Eye (tissue), 1 donor: ENCODE measurements around the gene TMBIM1.

Experiments
- DNase-seq: peaks from one replicate; pipeline ENCODE4 v3.0.0-alpha.2; 2015

TMBIM1 gene

DNA sequence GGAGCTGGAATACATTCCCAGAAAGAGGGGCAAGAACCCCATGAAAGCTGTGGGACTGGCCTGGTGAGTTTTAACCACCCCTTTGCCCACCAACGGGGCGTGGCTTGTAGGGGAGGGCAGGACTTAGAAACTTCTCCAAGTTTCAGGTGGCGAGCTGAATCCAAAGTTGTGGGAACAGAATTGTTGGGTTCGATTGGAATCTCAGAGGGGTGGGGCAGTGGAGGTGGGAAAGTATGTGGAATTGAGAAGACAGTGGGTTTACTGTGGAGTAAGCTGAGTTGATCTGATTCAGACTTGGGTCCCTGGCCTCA lies 20.9 kb downstream of the TMBIM1 start:
- no peak for DNase-seq

DNA sequence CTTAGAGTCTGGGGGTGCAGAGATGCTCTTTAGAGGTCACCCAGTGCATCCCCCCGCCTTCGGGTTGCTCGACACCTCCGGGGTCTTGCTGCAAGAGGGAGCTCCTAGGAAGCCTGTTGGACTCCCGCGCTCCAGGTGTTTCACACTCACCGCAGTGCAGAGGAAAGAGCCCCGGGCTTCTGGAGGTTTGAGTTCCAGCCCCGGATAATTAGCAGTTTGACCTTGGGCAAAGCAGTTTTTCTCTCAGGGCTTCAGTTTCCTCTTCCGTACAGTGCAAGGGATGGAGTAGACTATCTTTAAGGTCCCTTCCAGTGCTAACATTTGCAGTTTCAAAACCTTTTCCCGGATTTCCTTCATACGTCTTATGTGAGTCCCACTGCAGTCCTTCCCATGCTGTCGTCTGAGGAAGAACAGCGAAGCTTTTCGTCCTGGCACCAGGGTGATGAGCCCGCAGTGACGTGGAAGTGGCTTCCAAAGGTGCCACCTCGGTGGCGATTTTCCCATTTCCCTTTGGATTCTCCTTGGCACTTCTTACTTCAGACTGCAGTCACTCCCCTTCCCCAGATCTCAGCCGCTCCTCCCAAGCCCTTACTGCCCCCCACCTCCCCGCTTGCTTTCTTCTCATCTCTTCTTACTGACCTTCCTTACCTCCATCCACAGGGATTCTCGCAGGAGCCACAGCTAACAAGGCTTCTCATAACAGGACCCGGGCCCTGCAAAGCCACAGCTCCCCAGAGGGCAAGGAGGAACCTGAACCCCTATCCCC lies 21.4 kb downstream of the TMBIM1 start:
- no peak for DNase-seq

DNA sequence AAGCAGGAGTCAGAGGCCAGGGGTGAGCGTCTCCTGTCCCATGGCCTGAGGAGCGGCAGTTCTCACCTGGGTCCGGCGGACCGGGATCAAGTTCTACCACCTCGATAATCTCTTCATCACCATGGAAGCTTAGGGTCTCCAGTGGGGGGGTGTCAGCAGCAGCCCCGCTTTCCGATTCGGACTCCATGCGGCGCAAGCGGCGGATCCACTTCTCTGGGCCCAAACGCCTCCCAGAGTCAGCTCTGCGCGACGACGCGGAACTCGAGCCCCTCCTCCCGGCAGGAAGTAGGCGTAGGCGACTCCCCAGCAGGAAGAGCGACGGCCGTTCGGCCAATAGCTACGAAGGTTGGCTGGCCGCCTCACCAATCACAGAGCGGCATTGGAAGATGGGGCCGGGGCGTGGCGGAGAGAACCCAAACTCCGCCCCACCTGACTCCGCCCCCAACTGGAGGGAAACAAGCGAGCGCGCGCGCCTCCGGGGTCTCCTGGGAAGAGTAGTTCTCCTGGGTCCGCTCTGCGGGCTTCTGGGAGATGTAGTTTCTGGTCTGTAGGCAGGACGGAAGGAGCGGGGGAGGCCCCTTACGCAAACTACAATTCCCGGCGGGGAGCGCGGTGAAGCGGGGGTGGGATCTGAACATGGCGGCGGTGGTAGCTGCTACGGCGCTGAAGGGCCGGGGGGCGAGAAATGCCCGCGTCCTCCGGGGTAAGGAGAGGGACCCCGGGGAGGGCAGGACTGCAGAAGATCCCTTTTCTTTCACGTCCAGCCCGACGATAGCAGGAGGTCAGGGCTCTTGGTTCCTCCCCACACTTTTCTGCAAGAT lies 22.2 kb downstream of the TMBIM1 start, which contains the start of the genes AAMP and PNKD:
AAMP (minus strand) TSS at position 238 of the 821 bp plus-strand sequence; CDS start at position 187, 51 bp downstream.
PNKD (plus strand) TSS at position 620 of the 821 bp plus-strand sequence; CDS start at position 637, 17 bp downstream.
- DNase-seq = peak; percentile 100

DNA sequence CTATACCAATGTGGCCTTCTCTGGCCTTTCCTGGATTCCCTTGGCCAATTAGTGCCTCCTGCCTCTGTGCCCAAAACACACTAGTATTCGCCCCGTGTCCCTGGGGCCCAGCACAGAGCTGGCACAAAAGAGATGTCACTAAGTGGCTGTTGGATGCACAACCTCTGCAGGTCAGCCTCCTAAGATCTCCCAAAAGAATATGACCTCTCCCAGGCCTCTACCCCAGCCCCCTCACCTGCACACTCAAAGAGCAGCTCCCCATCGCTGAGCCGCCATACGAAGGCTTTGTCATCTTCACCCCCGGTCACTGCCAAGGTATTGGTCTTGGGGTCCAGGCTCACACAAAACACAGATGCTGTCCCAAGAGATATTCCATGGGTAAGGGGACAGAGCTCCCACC lies 25.0 kb downstream of the TMBIM1 start:
- no peak for DNase-seq

DNA sequence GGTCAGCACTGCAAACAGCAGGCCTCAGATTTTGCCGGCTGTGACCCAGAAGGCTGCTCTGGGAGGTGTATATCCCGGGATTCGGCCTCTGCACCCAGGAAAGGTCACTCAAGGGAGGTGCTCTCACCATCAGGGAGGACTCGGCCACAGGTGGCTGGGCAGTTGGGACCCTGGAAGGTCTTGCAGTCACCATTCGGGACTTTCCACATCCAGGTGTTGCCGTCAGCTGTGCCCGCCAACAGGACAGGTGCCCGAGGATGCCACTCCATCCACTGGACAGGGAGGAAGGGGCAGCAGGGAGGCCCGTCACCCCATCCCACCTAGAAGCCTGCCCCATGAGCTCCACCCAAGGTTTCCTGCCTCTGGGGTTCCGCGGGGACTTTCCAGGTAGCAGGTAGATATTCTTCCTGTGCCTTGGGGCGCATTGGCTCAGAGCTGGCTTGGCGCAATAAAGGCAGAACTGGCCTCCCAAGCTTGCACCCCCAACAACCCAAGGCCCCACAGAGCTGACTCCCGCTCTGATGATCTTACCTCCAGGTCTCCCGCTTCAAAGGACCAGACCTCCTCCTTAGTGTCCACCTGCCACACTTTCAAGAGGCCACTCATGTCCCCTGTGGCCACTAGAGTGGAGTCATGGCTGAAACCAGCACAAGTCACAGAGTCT lies 25.9 kb downstream of the TMBIM1 start:
- no peak for DNase-seq

DNA sequence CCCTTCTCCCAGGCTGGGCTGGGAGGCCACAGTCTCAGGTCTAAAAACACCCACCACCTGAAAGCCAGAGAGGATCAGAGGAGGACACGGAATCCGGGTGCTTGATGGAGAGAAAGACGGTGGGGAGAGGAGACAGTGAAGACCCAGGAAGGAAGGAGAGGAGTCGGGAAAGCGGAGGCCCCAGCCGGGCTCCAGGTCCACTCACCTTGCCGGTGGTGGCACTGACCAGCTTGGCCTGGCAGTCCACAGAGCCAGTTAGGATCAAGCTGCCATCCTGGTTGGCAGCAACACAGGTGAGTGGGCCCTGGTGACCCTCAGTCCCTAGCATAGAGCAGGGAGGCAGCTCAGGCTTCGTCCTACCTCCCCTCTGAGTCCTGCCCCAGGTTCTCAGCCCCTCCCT lies 26.7 kb downstream of the TMBIM1 start:
- DNase-seq = no peak

DNA sequence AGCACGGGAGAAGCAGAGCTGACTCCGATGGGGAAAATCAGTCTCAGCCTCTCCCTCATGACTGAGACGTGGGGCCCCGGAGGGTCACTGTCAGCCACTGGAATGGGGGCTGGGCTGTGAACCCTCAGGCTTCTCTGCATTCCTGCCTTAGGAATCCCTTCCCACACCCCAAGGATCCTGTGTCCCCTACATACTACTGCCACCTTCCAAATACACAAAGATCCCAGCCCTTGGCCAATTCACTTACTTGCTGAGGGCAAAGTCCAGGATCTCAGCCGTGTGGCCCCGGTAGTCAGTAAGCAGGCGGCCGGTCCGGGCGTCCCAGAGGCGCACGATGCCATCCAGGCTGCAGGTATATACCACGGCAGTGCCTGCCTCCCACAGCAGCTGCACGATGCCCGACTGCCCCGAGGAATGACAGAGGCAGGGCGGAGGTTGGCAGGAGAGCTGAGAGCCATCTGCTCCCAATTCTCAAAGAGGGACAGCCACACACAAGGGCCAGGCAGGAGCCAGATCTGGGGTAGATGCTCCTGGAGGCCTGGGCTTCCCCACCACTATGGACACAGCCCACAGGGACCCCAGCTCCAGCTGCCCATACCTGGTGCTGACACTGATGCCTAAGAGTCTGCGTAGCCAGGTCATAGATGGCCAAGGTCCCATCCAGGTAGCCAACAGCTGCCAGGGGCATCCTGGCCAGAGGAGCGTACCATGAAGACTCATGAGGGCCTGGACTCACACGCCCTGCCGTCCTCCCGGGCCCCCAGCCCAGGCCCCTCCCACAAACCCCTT lies 27.3 kb downstream of the TMBIM1 start:
- DNase-seq = no peak

DNA sequence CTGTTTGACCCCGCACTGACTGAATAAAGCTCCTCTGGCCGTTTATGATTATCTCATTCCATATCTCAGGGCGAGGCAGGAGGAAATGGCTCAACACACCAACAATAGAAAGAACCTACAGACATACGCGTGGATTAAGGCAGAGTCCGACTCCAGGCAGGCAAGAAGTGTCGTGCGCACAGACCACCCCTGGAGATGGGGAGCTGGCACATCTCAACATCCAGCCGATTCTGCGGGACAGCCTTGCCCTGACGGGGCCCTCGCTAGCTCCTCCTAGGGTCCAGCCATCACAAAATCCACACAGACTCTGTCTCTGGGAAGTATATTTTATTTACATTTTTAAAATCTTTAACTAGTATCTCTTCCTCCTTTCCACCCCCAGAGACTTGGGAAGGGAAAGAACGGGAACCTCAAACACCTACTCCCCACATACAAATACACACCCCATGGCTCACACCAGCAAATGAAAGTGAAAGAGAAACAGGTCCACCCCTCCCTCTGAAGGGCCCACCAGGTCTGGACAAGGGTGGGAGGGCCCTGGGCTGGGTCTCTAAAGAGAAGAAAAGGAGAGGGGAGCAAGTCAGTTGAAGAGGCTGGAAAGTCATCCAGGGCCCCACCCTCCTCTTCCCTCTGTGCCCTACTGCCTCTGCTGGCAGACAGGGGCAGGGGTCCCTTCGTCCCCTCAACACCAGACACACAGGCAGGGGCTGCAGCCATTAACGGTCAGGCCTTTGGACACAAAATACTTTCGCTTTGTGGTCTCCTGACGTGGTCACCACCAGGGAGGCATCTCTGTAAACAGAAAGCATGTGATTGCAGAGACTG lies 28.3 kb downstream of the TMBIM1 start:
- no peak for DNase-seq

DNA sequence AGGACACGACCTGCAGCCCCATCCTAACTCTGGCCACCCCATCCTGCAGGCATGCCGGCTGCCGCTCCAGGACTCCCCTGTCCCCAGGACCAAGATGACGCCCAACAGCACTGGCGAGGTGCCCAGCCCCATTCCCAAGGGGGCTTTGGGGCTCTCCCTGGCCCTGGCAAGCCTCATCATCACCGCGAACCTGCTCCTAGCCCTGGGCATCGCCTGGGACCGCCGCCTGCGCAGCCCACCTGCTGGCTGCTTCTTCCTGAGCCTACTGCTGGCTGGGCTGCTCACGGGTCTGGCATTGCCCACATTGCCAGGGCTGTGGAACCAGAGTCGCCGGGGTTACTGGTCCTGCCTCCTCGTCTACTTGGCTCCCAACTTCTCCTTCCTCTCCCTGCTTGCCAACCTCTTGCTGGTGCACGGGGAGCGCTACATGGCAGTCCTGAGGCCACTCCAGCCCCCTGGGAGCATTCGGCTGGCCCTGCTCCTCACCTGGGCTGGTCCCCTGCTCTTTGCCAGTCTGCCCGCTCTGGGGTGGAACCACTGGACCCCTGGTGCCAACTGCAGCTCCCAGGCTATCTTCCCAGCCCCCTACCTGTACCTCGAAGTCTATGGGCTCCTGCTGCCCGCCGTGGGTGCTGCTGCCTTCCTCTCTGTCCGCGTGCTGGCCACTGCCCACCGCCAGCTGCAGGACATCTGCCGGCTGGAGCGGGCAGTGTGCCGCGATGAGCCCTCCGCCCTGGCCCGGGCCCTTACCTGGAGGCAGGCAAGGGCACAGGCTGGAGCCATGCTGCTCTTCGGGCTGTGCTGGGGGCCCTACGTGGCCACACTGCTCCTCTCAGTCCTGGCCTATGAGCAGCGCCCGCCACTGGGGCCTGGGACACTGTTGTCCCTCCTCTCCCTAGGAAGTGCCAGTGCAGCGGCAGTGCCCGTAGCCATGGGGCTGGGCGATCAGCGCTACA lies 29.4 kb downstream of the TMBIM1 start:
- DNase-seq = no peak

DNA sequence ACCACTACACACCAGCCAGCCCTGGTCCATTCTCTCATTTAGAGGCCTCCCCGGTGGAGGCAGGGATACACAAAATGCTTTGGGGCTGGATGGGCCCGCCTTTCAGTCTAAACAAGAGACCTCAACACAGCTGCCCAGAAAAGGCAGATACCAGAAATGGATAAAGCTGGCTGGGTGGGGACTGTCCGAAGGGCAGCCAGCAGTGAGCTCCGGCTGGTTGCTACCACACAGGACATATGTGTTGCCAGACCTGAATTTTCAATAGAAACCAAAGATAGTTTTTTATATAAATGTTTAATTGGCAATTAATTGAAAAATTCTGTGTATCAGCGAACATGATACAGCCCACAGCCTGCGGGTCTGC lies 30.1 kb downstream of the TMBIM1 start:
- DNase-seq = no peak

DNA sequence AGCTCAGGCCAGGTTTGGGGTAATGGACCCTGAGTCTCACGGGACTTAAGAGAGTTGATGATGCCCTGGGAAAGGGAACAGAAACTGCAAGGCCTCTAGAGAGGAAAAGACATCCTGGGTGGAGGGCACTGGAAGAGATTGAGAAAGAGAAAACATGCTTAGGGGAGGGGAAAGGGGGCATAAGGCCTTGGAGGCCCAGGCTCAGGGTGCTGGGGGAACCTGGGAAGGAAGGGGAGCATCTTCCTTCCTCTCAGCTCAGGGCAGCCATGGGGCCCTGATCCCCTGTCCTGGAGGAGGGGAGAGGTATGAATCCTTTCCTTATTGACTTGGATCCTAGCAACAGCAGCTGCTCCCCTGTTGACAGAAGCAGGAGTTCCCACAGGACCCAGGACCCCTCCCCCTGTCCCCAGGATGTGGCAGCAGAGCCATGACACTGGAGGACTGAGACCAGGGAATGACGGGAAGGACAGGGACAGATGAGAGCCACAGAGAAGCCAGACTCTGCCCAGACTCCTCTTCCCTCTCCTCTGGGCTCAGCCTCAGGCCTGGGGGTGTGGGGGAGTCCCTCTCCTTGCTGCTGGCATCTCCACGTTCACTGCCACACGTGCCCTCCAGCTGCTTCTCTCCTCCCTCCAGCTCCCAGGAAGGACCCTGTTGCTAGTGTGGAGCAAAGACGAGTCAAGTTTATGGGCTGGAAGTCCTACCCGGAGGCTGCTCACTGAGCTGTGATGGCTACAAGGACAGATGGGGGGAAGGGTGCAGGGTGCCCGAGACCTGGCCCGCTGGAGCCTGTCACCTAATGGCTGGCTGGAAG lies 30.7 kb downstream of the TMBIM1 start:
- peak; percentile 67 for DNase-seq

DNA sequence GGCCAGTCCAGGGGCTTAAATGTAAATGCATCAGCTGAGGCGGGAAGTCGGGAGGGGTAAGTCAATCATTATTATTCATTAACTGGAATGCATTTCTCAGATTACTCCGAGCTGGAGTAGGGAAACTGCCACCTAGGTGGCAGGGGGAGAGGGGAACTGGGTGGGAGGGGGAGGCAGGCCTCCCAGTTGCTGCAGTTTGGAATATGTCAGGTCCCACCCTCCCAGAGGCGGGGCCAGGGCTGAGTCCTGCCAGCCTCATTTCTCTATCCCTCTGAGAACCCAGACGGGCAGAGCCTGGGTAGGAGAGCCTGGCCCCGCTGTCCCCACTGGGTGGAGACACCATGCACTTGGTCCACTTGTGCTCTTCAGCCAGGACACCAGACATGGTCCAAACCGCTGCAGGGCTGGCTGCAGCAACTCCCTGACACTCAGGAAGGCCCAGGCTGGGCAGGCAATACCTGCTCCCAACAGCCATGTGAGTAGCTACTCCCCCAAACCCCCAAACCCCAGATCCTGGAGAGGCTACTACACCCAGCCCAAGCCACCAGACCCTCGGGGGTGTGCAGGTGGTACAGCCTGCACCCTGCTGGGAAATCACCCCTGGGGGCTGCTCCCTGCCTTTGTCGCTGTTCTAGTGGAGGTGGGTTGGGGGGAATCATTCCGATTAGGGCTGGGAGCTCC lies 31.4 kb downstream of the TMBIM1 start, which contains the start of gene GPBAR1:
GPBAR1 (plus strand) TSS at position 274 of the 681 bp plus-strand sequence. CDS start 1,710 bp downstream, outside the sequence.
- peak; percentile 53 for DNase-seq

DNA sequence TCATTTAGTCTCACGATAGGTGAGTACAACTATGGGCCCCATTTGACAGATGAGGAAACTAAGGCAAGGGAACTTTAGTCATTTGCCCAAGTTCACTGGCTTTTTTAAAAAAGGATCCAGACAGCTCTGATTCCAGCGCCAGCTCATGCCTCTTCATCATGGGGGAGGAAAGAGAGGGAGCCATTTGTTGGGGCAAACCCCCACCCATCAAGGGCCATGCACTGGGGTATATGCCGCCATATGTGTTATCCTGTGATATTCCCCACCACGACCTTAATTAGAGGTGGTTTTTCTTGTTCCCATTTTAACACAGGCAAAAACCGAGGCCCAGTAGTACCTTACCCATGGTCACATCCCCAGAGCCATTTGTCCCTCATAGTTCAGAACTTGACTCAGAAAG lies 32.1 kb downstream of the TMBIM1 start:
- DNase-seq = no peak

DNA sequence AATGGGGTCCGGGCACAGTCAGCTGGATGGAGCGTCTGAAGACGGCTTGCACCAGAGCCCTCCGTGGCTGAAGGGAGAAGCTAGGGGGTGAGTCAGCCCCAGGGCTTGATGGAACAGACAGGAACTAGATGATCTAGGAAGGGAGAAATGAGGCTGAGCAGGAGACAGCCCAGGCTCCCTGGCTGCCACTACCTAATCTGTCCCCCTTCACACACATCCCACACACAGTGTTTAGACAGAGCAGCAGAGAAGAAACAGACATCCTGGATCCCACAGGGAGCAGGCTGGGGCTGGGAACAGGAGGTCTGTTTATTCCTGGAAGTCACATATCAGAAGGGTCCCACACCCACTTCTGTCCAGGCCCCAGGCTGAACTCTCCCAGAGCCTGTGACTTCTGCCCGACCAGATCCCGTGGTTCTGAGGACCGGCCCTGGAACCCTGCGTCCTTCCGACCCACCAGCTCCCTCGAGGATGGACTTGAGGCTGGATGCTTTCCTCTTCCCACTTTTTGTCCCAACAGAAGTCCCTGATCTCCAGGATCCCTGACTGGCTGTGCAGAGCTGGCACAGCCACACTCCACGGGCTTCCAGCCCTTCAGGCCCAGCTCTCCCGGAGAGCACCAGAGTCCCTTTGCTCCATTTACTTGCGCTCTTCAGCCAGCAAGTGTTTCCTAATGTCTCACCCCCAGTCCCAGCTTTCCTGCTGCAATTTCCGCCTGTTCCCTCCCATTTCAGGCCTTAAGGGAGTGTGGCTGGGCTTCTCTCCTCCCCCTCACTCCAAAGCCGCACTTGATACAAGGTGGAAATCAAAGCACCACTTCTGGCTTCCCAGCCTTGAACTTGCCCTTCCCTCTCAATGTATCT lies 33.0 kb downstream of the TMBIM1 start:
- DNase-seq = no peak

DNA sequence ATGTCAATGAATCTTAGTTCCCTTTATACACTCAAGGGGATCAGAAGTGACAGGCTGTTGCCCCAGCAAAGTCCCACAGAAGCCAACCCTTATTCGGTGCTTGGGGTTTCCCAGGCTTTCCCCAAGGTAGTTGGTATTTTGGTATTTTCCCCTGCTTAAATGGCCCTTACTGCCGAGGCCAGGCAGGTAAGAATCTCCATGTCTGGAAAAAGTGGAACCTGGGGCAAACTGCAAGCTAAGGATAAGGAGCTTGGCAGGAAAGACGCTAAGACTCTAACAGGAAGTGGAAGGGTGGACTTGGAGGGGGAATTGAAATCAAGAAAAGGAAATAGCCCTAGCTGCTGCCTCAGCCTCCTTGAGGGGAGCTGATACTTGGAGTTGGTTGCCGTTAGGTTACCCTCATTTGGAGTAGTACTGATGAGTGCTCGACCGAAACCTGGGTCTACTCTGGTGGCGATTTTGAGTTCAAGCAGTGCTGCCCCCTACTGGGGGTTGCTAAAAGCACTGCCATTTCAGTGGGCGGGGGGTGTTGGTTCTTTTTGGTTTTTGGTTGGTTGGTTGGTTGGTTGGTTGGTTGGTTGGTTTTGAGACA lies 34.8 kb downstream of the TMBIM1 start:
- DNase-seq = no peak

DNA sequence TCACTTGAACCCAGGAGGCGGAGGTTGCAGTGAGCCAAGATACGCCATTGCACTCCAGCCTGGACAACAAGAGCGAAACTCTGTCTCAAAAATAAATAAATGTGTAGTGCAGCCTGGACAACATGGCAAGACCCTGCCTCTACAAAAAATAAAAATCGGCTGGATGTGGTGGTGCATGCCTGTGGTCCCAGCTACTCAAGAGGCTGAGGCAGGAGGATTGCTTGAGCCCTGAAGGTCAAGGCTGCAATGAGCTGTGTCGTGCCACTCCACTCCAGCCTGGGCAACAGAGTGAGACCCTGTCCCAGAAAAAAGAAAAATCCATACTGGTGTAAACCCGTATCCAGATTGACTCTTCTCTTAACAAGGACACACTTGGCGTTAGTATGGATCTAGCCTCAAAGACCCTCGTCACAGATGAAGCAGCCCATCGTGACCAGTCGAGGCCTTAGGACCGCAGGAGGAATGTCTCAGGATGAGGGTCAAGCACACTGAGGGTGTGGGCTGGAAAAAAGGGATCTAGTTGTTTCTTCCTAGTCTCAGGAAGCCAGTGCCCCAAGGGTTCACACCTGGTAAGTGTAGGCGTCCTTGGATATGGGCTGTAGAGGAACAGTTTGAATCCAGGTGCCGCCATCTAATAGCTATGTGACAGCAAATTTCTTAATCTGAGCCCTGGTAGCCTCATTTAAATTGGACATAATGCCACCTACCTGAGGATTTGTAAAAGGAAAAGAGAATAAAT lies 35.5 kb downstream of the TMBIM1 start:
- DNase-seq = no peak

DNA sequence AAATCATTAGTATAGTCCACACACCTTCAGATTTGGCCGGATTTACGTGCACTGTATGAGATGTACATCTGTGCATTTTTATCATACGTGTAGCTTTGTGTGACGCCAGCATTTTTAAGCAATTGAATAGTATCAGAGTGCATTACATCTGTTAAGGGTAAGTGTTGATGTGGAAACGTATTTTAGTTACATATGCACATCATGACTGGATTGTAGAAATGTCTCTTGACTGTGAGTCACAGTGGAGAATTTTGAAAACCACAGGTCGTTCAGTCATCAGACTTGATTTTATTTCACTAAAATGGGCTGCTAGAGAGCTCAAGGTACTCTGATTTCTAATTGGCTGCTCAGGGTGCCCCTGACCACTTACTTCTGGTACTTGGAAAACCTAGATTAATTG lies 36.9 kb downstream of the TMBIM1 start:
- DNase-seq = no peak
